LNCAP (cell line): Measurements from ENCODE around the gene DHX8.

Experiments
- CTCF ChIP-seq: fragments of 450-650 bp; IDR thresholded peaks from 2 replicates; pipeline ENCODE4 v1.5.1; 2017; ENCODE audit warnings: mild to moderate bottlenecking

Gene DHX8

GRCh38 chr17:43526886-43527648 is 43.3 kb downstream of the DHX8 start:
- no peak for TF ChIP-seq CTCF

GRCh38 chr17:43528319-43528987 is 44.7 kb downstream of the DHX8 start:
- no peak for TF ChIP-seq CTCF

- TF ChIP-seq CTCF = no peak
These were observed 45.4 kb downstream of the DHX8 start for GRCh38 chr17:43528988-43529814.

GRCh38 chr17:43529947-43530287 is 46.1 kb downstream of the DHX8 start:
- TF ChIP-seq CTCF = no peak

GRCh38 chr17:43530288-43531081 is 46.7 kb downstream of the DHX8 start:
- no peak for TF ChIP-seq CTCF

- no peak for TF ChIP-seq CTCF
These were observed 47.3 kb downstream of the DHX8 start for GRCh38 chr17:43531082-43531378.

- TF ChIP-seq CTCF = no peak
These were observed 48.2 kb downstream of the DHX8 start for GRCh38 chr17:43531955-43532354.
